HEK293 (cell line): ENCODE measurements around the gene TEPSIN.

Experiments
- CTCF ChIA-PET: fragments of 350-600 bp; formaldehyde crosslinking; extraction: SDS; loops from one replicate; lab custom pipeline; 2021; ENCODE audit warnings: antibody characterized with exemption; lab: Yijun Ruan, JAX
- POLR2A ChIA-PET: fragments of 300-600 bp; formaldehyde crosslinking; extraction: SDS; loops from one replicate; lab custom pipeline; 2020; ENCODE audit warnings: antibody characterized with exemption, inconsistent platforms; lab: Yijun Ruan, JAX
- H3K27ac ChIP-seq: fragments of 200-500 bp; sonication (Bioruptor generic); 2 replicates; pipeline ENCODE4 v1.5.1; 2014; ENCODE audit warnings: low read depth, low read length, control low read depth, inconsistent platforms; ENCODE audit errors: extremely low read depth
- H3K36me3 ChIP-seq, 2 experiments: fragments of 200-500 bp in 1 of 2; sonication (Bioruptor generic) in 1 of 2; 1 replicate in 1 of 2; 2 replicates in 1 of 2; pipeline ENCODE4 v1.5.1; 2014 to 2017; ENCODE audit warnings: inconsistent platforms in 2 of 2, low read length in 2 of 2; ENCODE audit not compliant: control insufficient read depth in 2 of 2, insufficient read depth in 1 of 2
- H3K4me1 ChIP-seq: fragments of 200-500 bp; sonication (Bioruptor generic); 2 replicates; pipeline ENCODE4 v1.5.1; 2014; ENCODE audit warnings: mild to moderate bottlenecking, low read length, inconsistent platforms; ENCODE audit not compliant: control insufficient read depth, insufficient read depth
- H3K4me3 ChIP-seq: 2 replicates; pipeline ENCODE4 v1.5.1; 2011; ENCODE audit warnings: low read depth, mild to moderate bottlenecking, control low read depth, low read length, moderate library complexity
- H3K9me3 ChIP-seq: fragments of 200-500 bp; sonication (Bioruptor generic); 2 replicates; pipeline ENCODE4 v1.5.1; 2014; ENCODE audit warnings: low read depth, low read length, inconsistent platforms; ENCODE audit not compliant: control insufficient read depth, insufficient read depth
- EGR2 ChIP-seq: fragments of 450-650 bp; formaldehyde crosslinking; IDR thresholded peaks from 2 replicates; pipeline ENCODE4 v1.5.1; 2016; ENCODE audit warnings: low read depth, missing biosample characterization, missing genetic modification characterization
- GLIS1 ChIP-seq: fragments of 450-650 bp; formaldehyde crosslinking; IDR thresholded peaks from 2 replicates; pipeline ENCODE4 v1.5.1; 2016; ENCODE audit warnings: missing biosample characterization, missing genetic modification characterization
- GLIS2 ChIP-seq: fragments of 450-650 bp; formaldehyde crosslinking; IDR thresholded peaks from 2 replicates; pipeline ENCODE4 v1.5.1; 2016; ENCODE audit warnings: missing biosample characterization, missing genetic modification characterization
- SCRT2 ChIP-seq: fragments of 450-650 bp; formaldehyde crosslinking; IDR thresholded peaks from 2 replicates; pipeline ENCODE4 v1.5.1; 2016; ENCODE audit warnings: missing biosample characterization, missing genetic modification characterization
- ZBTB17 ChIP-seq: fragments of 450-650 bp; formaldehyde crosslinking; IDR thresholded peaks from 2 replicates; pipeline ENCODE4 v1.5.1; 2016; ENCODE audit warnings: missing biosample characterization, missing genetic modification characterization
- ZFHX2 ChIP-seq: fragments of 450-650 bp; formaldehyde crosslinking; conservative IDR thresholded peaks from 2 replicates; pipeline ENCODE4 v1.5.1; 2016; ENCODE audit warnings: missing biosample characterization, missing genetic modification characterization
- ZNF146 ChIP-seq: fragments of 450-650 bp; formaldehyde crosslinking; IDR thresholded peaks from 2 replicates; pipeline ENCODE4 v1.5.1; 2016; ENCODE audit warnings: missing biosample characterization, missing genetic modification characterization
- ZNF211 ChIP-seq: fragments of 450-650 bp; formaldehyde crosslinking; IDR thresholded peaks from 2 replicates; pipeline ENCODE4 v1.5.1; 2016; ENCODE audit warnings: low read depth, missing biosample characterization, missing genetic modification characterization
- ZNF274 ChIP-seq, 2 experiments: fragments of 200-500 bp in 1 of 2; fragments of 450-650 bp in 1 of 2; sonication (Bioruptor generic) in 1 of 2; formaldehyde crosslinking in 1 of 2; IDR thresholded peaks; 2 replicates each; pipeline versions ENCODE4 v1.5.1 to v1.6.1; 2014 to 2016; ENCODE audit warnings: borderline replicate concordance in 1 of 2, inconsistent platforms in 1 of 2, low read length in 1 of 2, missing biosample characterization in 1 of 2, missing genetic modification characterization in 1 of 2
- ZNF426 ChIP-seq: fragments of 450-650 bp; formaldehyde crosslinking; IDR thresholded peaks from 2 replicates; pipeline ENCODE4 v1.5.1; 2017; ENCODE audit warnings: missing biosample characterization, missing genetic modification characterization, mild to moderate bottlenecking, inconsistent platforms, moderate library complexity
- ZNF654 ChIP-seq: fragments of 450-650 bp; formaldehyde crosslinking; IDR thresholded peaks from 2 replicates; pipeline ENCODE4 v1.5.1; 2016; ENCODE audit warnings: low read depth, missing biosample characterization, missing genetic modification characterization
- TF ChIP-seq, protein P1 (sequence below): fragments of 450-650 bp; formaldehyde crosslinking; IDR thresholded peaks from 2 replicates; pipeline ENCODE4 v1.5.1; 2016; ENCODE audit warnings: missing biosample characterization, missing genetic modification characterization
- TF ChIP-seq, protein P2 (sequence below): fragments of 450-650 bp; formaldehyde crosslinking; IDR thresholded peaks from 2 replicates; pipeline ENCODE4 v1.5.1; 2017; ENCODE audit warnings: missing biosample characterization, missing genetic modification characterization
- TF ChIP-seq, protein P3 (sequence below): fragments of 450-650 bp; IDR thresholded peaks from 2 replicates; pipeline ENCODE4 v1.5.1; 2018; ENCODE audit warnings: missing biosample characterization, missing genetic modification characterization
- TF ChIP-seq, protein P4 (sequence below): fragments of 450-650 bp; formaldehyde crosslinking; IDR thresholded peaks from 2 replicates; pipeline ENCODE4 v1.5.1; 2016; ENCODE audit warnings: missing biosample characterization, missing genetic modification characterization

The TEPSIN gene

DNA sequence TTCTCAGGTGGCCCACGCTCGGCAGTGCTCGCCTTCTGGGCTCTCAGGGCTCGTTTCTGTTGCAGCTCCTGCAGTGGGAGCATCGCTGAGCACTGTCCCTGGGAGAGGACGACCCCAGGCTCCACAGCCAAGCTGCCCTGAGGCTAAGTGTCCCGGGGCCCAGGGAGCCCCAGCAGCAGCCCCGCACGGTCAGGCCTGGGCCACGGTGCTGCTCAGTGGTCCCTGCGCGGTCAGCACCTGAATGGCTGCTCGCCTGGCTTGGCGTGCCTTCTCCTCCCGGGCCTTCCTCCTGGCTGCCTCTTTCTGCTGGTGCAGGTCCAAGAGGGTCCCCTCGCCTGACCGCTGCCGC lies 39.4 kb downstream of the TEPSIN start:
- no peak overlapping the region for H3K27ac ChIP-seq
- H3K4me3 ChIP-seq: no peak overlapping the region
- ChIA-PET CTCF (interaction anchor here (2.3 kb wide), 1 partner anchor 56 kb away, joined by 7 read pairs; no protein-coding TSS in a partner anchor), POLR2A (no interaction called here)
- no peaks in the 10 kb centered on the region for H3K9me3 ChIP-seq
- no peaks in the 10 kb centered on the region for H3K4me1 ChIP-seq
- TF ChIP-seq ZNF654 (tag by site-specific recombination) (no peak), ZNF211 (no peak)
- TF ChIP-seq, protein P1, sequence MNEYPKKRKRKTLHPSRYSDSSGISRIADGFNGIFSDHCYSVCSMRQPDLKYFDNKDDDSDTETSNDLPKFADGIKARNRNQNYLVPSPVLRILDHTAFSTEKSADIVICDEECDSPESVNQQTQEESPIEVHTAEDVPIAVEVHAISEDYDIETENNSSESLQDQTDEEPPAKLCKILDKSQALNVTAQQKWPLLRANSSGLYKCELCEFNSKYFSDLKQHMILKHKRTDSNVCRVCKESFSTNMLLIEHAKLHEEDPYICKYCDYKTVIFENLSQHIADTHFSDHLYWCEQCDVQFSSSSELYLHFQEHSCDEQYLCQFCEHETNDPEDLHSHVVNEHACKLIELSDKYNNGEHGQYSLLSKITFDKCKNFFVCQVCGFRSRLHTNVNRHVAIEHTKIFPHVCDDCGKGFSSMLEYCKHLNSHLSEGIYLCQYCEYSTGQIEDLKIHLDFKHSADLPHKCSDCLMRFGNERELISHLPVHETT (tag by site-specific recombination): no peak
- H3K36me3 ChIP-seq: peaks cover 0 to 80% of the 10 kb centered on the region in 2 experiments; a peak in 2 of 3 replicates

DNA sequence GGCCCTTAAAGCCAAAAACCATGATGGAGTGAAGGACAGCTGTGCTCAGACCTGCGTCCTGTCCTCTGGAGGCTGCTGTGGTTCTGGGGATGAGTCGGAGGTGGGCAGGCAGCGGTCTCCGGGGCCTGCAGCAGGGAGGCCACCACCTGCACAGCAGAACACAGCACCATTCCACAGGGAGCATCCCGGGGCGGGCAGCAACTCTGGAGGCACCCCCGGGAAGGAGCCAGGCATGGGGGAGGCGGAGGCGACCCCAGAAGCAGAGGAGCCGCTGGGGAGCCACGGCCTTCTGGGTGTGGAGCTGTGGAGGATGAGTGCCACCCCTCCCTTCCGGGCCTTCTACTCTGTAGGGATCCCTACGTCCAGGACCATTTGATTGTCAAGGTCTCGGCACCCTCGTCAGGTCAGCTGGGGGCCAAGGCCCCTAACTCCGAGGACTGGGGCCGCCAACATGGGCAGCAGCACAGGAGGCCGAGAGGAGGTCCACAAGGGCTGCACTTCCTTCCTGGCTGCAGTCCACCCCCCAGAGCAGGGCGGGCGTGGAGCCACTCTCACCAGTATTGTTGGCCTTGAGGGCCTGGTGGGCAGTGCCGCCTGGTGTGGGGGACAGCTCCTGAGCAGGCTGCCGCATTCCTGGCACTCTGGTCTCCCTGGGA lies 39.9 kb downstream of the TEPSIN start:
- Histone ChIP-seq H3K4me1 (no peaks in the 10 kb centered on the region), H3K4me3 (no peak overlapping the region), H3K9me3 (no peaks in the 10 kb centered on the region), H3K27ac (no peak overlapping the region), H3K36me3 (peaks cover 0 to 80% of the 10 kb centered on the region in 2 experiments; a peak in 2 of 3 replicates)
- ChIA-PET CTCF (interaction anchor here (0.7 to 2.3 kb wide), 2 partner anchors 14 to 55 kb away, joined by 3 to 7 read pairs; no protein-coding TSS in a partner anchor), POLR2A (no interaction called here)
- TF ChIP-seq GLIS1 (tag by site-specific recombination) (peak; percentile 35; the same call in 1 of the 2 replicates), ZBTB17 (no peak)

DNA sequence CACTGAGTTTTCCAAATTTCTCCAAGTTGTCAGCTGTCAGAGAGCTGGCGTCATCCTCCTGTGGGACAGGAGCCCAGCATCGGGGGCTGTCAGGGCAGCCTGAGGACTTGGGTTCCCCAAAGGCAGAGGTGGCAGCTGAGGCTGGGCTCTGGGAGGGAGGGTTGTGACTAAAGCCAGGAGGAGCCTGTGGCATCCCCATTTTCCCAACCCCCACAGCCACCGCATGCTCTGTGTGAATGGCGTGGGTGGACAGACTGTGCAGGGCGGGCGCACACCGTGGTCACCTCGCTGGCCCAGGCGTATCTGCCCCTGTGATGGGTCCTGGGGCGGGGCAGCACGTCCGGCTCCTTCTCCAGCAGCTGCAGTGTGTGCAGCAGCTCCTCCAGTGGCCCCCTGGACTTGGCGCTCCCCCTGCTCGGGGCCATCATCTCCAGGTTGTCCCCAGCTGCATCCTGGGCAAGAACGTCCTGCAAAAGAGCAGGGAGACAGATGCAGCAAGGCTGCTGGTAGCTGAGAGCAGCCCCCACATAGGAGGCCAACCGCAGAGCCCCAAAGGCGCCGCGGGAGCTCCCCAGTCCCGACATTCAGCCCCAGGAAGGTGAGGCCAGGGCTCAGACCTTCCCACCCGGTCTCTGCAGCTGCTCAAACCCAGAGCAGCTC lies 40.9 kb downstream of the TEPSIN start:
- no peak overlapping the region for H3K27ac ChIP-seq
- POLR2A ChIA-PET: interaction anchor here (0.6 kb wide), 1 partner anchor 943 kb away, joined by 5 read pairs; no protein-coding TSS in a partner anchor
- peaks cover 0 to 80% of the 10 kb centered on the region in 2 experiments; a peak in 2 of 3 replicates for H3K36me3 ChIP-seq
- no peaks in the 10 kb centered on the region for H3K4me1 ChIP-seq
- H3K4me3 ChIP-seq: no peak overlapping the region
- CTCF ChIA-PET: interaction anchor here (0.6 to 2.3 kb wide), 3 partner anchors 13 to 54 kb away, joined by 3 to 7 read pairs (median 3); no protein-coding TSS in a partner anchor
- no peak for TF ChIP-seq ZNF146
- 0 out of 2 replicates have a peak, but pooled peaks have one; percentile 38 for TF ChIP-seq ZFHX2
- TF ChIP-seq EGR2 (tag by site-specific recombination): peak; percentile 46; the same call in 1 of the 2 replicates
- H3K9me3 ChIP-seq: no peaks in the 10 kb centered on the region

DNA sequence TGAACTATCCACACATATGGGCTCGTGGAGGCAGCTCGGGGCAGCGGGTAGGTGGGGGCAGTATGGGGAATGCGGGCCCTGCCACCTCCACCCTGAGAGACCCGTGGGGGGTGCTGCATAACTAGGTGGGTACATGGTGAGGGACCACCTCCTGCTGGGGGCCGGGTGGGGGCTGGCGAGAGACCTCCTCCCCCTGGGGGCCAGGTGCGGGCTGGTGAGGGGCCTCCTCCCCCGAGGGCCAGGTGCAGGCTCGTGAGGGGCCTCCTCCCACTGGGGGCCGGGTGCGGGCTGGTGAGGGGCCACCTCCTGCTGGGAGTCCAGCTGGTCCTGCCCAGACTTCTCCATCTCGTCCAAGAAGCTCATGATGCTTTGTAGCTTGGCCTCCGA lies 41.5 kb downstream of the TEPSIN start:
- Histone ChIP-seq H3K27ac (no peak overlapping the region), H3K4me3 (no peak overlapping the region), H3K36me3 (peaks cover 0 to 82% of the 10 kb centered on the region in 2 experiments; a peak in 2 of 3 replicates), H3K4me1 (no peaks in the 10 kb centered on the region), H3K9me3 (no peaks in the 10 kb centered on the region)
- CTCF ChIA-PET: interaction anchor here (2.3 kb wide), 1 partner anchor 54 kb away, joined by 7 read pairs; no protein-coding TSS in a partner anchor
- POLR2A ChIA-PET: interaction anchor here (0.6 kb wide), 1 partner anchor 943 kb away, joined by 5 read pairs; no protein-coding TSS in a partner anchor
- TF ChIP-seq SCRT2 (tag by site-specific recombination) (no peak), GLIS2 (tag by site-specific recombination) (0 out of 2 replicates have a peak, but pooled peaks have one; percentile 14), ZNF274 (IDR thresholded peaks at IDR 0.05; ENCODE audit: low read length) (no peak), ZNF274 (tag by site-specific recombination; IDR thresholded peaks at IDR 0.05; ENCODE audit: borderline replicate concordance) (no peak), ZNF426 (tag by site-specific recombination) (no peak)
- TF ChIP-seq, protein P2, sequence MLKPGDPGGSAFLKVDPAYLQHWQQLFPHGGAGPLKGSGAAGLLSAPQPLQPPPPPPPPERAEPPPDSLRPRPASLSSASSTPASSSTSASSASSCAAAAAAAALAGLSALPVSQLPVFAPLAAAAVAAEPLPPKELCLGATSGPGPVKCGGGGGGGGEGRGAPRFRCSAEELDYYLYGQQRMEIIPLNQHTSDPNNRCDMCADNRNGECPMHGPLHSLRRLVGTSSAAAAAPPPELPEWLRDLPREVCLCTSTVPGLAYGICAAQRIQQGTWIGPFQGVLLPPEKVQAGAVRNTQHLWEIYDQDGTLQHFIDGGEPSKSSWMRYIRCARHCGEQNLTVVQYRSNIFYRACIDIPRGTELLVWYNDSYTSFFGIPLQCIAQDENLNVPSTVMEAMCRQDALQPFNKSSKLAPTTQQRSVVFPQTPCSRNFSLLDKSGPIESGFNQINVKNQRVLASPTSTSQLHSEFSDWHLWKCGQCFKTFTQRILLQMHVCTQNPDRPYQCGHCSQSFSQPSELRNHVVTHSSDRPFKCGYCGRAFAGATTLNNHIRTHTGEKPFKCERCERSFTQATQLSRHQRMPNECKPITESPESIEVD (tag by site-specific recombination): no peak
- TF ChIP-seq, protein P3, sequence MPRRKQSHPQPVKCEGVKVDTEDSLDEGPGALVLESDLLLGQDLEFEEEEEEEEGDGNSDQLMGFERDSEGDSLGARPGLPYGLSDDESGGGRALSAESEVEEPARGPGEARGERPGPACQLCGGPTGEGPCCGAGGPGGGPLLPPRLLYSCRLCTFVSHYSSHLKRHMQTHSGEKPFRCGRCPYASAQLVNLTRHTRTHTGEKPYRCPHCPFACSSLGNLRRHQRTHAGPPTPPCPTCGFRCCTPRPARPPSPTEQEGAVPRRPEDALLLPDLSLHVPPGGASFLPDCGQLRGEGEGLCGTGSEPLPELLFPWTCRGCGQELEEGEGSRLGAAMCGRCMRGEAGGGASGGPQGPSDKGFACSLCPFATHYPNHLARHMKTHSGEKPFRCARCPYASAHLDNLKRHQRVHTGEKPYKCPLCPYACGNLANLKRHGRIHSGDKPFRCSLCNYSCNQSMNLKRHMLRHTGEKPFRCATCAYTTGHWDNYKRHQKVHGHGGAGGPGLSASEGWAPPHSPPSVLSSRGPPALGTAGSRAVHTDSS (tag by site-specific recombination): no peak
- TF ChIP-seq, protein P4, sequence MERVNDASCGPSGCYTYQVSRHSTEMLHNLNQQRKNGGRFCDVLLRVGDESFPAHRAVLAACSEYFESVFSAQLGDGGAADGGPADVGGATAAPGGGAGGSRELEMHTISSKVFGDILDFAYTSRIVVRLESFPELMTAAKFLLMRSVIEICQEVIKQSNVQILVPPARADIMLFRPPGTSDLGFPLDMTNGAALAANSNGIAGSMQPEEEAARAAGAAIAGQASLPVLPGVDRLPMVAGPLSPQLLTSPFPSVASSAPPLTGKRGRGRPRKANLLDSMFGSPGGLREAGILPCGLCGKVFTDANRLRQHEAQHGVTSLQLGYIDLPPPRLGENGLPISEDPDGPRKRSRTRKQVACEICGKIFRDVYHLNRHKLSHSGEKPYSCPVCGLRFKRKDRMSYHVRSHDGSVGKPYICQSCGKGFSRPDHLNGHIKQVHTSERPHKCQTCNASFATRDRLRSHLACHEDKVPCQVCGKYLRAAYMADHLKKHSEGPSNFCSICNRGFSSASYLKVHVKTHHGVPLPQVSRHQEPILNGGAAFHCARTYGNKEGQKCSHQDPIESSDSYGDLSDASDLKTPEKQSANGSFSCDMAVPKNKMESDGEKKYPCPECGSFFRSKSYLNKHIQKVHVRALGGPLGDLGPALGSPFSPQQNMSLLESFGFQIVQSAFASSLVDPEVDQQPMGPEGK: 0 out of 2 replicates have a peak, but pooled peaks have one; percentile 13
